ENCODE data around the gene OR52R1. TPM values are rescaled to one million over a fixed set of nuclear protein-coding genes. Genes with fewer than 3 reads are reported as not detected.

OR52R1 gene
- total and polyA plus RNA-seq, 3 experiments from 2014 or later = not detected

- no peaks in the 10 kb centered on the region for H3K36me3 Mint-ChIP-seq
- peaks cover 0 to 2% (median 0%) of the 10 kb centered on the region in 3 donors for H3K4me1 Mint-ChIP-seq
- no peaks in the 10 kb centered on the region for H3K9me3 Mint-ChIP-seq
- no peak overlapping the region for H3K4me3 Mint-ChIP-seq
- no peaks in the 10 kb centered on the region for H3K9me3 ChIP-seq (ENCODE audit: low read length)
- no peak overlapping the region for H3K27ac ChIP-seq (ENCODE audit: low read depth, low read length)
- no peak overlapping the region for H3K27ac Mint-ChIP-seq
- no peak for DNase-seq
- POLR2A ChIA-PET = no interaction called here
- H3K4me3 ChIP-seq (ENCODE audit: low read length) = no peak overlapping the region
- H3K27me3 ChIP-seq (ENCODE audit: insufficient read depth, low read length, poor library complexity, severe bottlenecking) = no peaks in the 10 kb centered on the region
- CTCF ChIA-PET = no interaction called here
- H3K27me3 Mint-ChIP-seq = peaks cover 0 to 17% of the 10 kb centered on the region in 2 donors
- no peaks in the 10 kb centered on the region for H3K4me1 ChIP-seq (ENCODE audit: insufficient read depth, low read length)
- H3K36me3 ChIP-seq (ENCODE audit: insufficient read depth, low read length) = no peaks in the 10 kb centered on the region
These were observed 36.1 kb downstream of the OR52R1 start for GRCh38 chr11:4768094-4768493.

DNA sequence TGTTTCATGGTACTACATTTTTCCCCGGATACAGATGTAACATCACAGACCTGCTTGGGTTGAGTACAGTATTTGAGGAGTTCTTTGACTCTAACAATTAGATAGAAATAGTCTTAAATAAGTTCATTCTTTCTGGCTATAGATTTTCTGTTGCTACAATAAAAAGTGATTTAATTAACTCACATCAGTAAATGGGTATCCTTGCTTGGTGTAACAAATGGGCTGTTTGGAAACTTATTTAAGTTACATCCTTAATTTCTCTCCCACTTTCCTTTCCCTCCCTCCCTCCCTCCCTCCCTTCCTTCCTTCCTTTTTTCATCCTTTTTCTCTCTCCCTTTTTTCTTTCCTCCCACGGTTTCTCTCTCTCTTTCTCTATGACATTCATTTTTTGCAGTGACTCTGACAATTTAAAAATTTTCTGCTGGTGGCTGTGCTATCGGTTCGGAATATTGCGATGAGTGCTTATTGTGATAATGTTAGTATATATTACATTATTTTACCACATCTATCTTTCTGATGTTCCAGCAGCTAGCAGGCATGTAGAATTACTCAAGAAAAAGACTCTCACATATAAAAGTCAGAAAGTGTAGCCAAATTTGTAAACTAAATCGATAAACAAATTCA is 37.6 kb downstream of the OR52R1 start:
- H3K27me3 Mint-ChIP-seq = peaks cover 0 to 17% of the 10 kb centered on the region in 2 donors
- Histone ChIP-seq H3K27me3 (ENCODE audit: insufficient read depth, low read length, poor library complexity, severe bottlenecking) (no peaks in the 10 kb centered on the region), H3K36me3 (ENCODE audit: insufficient read depth, low read length) (no peaks in the 10 kb centered on the region), H3K4me1 (ENCODE audit: insufficient read depth, low read length) (no peaks in the 10 kb centered on the region), H3K4me3 (ENCODE audit: low read length) (no peak overlapping the region), H3K9me3 (ENCODE audit: low read length) (no peaks in the 10 kb centered on the region), H3K27ac (ENCODE audit: low read depth, low read length) (no peak overlapping the region)
- H3K4me1 Mint-ChIP-seq = peaks cover 0 to 4% (median 0%) of the 10 kb centered on the region in 3 donors
- no peaks in the 10 kb centered on the region for H3K9me3 Mint-ChIP-seq
- H3K4me3 Mint-ChIP-seq = no peak overlapping the region
- POLR2A ChIA-PET = no interaction called here
- H3K27ac Mint-ChIP-seq = no peak overlapping the region
- CTCF ChIA-PET = no interaction called here
- H3K36me3 Mint-ChIP-seq = no peaks in the 10 kb centered on the region
- DNase-seq = no peak

DNA sequence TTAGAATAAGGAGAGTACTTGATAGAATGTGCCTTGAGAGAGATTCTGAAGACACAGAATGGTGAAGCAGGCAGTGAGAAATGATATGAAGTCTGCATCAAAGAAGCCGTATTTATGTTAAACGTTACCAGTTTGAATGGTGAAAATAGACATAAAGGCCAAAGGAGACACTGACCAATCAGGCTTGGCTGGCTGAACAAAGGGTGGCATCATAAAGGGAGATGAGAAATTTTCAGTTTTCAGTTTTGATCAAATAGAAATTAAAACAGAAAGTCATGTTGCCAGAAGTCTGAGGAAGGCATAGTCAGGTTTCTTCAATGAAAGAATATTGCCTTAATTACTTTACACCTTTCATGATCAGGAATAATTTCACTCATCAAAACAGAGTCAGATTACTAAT is 41.1 kb downstream of the OR52R1 start:
- H3K4me1 ChIP-seq (ENCODE audit: insufficient read depth, low read length) = no peaks in the 10 kb centered on the region
- ChIA-PET CTCF (no interaction called here), POLR2A (no interaction called here)
- no peaks in the 10 kb centered on the region for H3K27me3 ChIP-seq (ENCODE audit: insufficient read depth, low read length, poor library complexity, severe bottlenecking)
- H3K27ac ChIP-seq (ENCODE audit: low read depth, low read length) = no peak overlapping the region
- H3K36me3 ChIP-seq (ENCODE audit: insufficient read depth, low read length) = no peaks in the 10 kb centered on the region
- H3K4me3 ChIP-seq (ENCODE audit: low read length) = no peak overlapping the region
- DNase-seq = no peak
- H3K27ac Mint-ChIP-seq = no peak overlapping the region
- H3K27me3 Mint-ChIP-seq = peaks cover 0 to 3% of the 10 kb centered on the region in 2 donors
- no peaks in the 10 kb centered on the region for H3K36me3 Mint-ChIP-seq
- H3K4me3 Mint-ChIP-seq = no peak overlapping the region
- no peaks in the 10 kb centered on the region for H3K9me3 Mint-ChIP-seq
- no peaks in the 10 kb centered on the region for H3K9me3 ChIP-seq (ENCODE audit: low read length)
- peaks cover 0 to 4% (median 0%) of the 10 kb centered on the region in 3 donors for H3K4me1 Mint-ChIP-seq

Other genes starting within 250 kb of the OR52R1 start
- gene OR52I2, start 222.6 kb downstream of the OR52R1 start, total RNA-seq = not detected
- not detected for gene OR52I2, start 222.6 kb downstream of the OR52R1 start, polyA plus RNA-seq
- not detected for gene OR52I1, start 210.3 kb downstream of the OR52R1 start, total RNA-seq
- not detected for gene OR52I1, start 210.3 kb downstream of the OR52R1 start, polyA plus RNA-seq
- 10 to 100 TPM; 11.8 to 12.2 TPM for gene TRIM68, start 196.1 kb downstream of the OR52R1 start, total RNA-seq
- gene TRIM68, start 196.1 kb downstream of the OR52R1 start, polyA plus RNA-seq = 14.9 TPM
- gene OR51D1, start 166.9 kb downstream of the OR52R1 start, total RNA-seq = not detected
- gene OR51D1, start 166.9 kb downstream of the OR52R1 start, polyA plus RNA-seq = not detected
- not detected for gene OR51E1, start 160.4 kb downstream of the OR52R1 start, total RNA-seq
- gene OR51E1, start 160.4 kb downstream of the OR52R1 start, polyA plus RNA-seq = not detected
- gene OR51E2, start 106.5 kb downstream of the OR52R1 start, total RNA-seq = not detected
- not detected for gene OR51E2, start 106.5 kb downstream of the OR52R1 start, polyA plus RNA-seq
- gene MMP26, start 99.6 kb downstream of the OR52R1 start, total RNA-seq = not detected
- gene MMP26, start 99.6 kb downstream of the OR52R1 start, polyA plus RNA-seq = not detected
- not detected for gene OR51F1, start 34.4 kb downstream of the OR52R1 start, total RNA-seq
- not detected for gene OR51F1, start 34.4 kb downstream of the OR52R1 start, polyA plus RNA-seq
- not detected for gene OR51F2, start 16.9 kb upstream of the OR52R1 start, total RNA-seq
- not detected for gene OR51F2, start 16.9 kb upstream of the OR52R1 start, polyA plus RNA-seq
- not detected for gene OR51S1, start 44.8 kb upstream of the OR52R1 start, total RNA-seq
- gene OR51S1, start 44.8 kb upstream of the OR52R1 start, polyA plus RNA-seq = not detected
- not detected for gene OR51T1, start 77.5 kb upstream of the OR52R1 start, total RNA-seq
- gene OR51T1, start 77.5 kb upstream of the OR52R1 start, polyA plus RNA-seq = not detected
- gene OR51A7, start 99.4 kb upstream of the OR52R1 start, total RNA-seq = not detected
- not detected for gene OR51A7, start 99.4 kb upstream of the OR52R1 start, polyA plus RNA-seq
- not detected for gene OR51G2, start 115.0 kb upstream of the OR52R1 start, total RNA-seq
- gene OR51G2, start 115.0 kb upstream of the OR52R1 start, polyA plus RNA-seq = not detected
- gene OR51G1, start 120.0 kb upstream of the OR52R1 start, total RNA-seq = not detected
- gene OR51G1, start 120.0 kb upstream of the OR52R1 start, polyA plus RNA-seq = not detected
- not detected for gene OR51A4, start 143.2 kb upstream of the OR52R1 start, total RNA-seq
- gene OR51A4, start 143.2 kb upstream of the OR52R1 start, polyA plus RNA-seq = not detected
- not detected for gene OR51A2, start 151.3 kb upstream of the OR52R1 start, total RNA-seq
- gene OR51A2, start 151.3 kb upstream of the OR52R1 start, polyA plus RNA-seq = not detected
- gene OR51L1, start 190.5 kb upstream of the OR52R1 start, total RNA-seq = not detected
- gene OR51L1, start 190.5 kb upstream of the OR52R1 start, polyA plus RNA-seq = not detected
- not detected for gene OR52J3, start 242.1 kb upstream of the OR52R1 start, total RNA-seq
- not detected for gene OR52J3, start 242.1 kb upstream of the OR52R1 start, polyA plus RNA-seq